ENCODE measurements around the gene SCGB1D1. TPM values are rescaled to one million over a fixed set of nuclear protein-coding genes. Genes with fewer than 3 reads are reported as not detected.

SCGB1D1 gene
- total RNA-seq, 1 experiment from 2014 or later: not detected

GRCh38 chr11:62186195-62186594 is 3.8 kb upstream of the SCGB1D1 start:
- no peak overlapping the region for H3K4me3 Mint-ChIP-seq

More at GRCh38 chr11:62186195-62186594, 3.8 kb upstream of the SCGB1D1 start:
- TF ChIP-seq ESRRA (CRISPR knock-in tag; IDR thresholded peaks at IDR 0.05; ENCODE audit: borderline replicate concordance): no peak
- no peak for TF ChIP-seq HMGXB4 (CRISPR knock-in tag; IDR thresholded peaks at IDR 0.05)
- TF ChIP-seq JAZF1 (CRISPR knock-in tag; IDR thresholded peaks at IDR 0.05): no peak
- no peak for TF ChIP-seq ETV6 (CRISPR knock-in tag; IDR thresholded peaks at IDR 0.05)
- no peak for TF ChIP-seq ZMAT4 (CRISPR knock-in tag; IDR thresholded peaks at IDR 0.05)
- TF ChIP-seq AR (CRISPR knock-in tag; IDR thresholded peaks at IDR 0.05): no peak
- no peak for TF ChIP-seq KAT7 (CRISPR knock-in tag; IDR thresholded peaks at IDR 0.05; ENCODE audit: borderline replicate concordance)
- TF ChIP-seq ZNF219 (CRISPR knock-in tag; IDR thresholded peaks at IDR 0.05; ENCODE audit: borderline replicate concordance): no peak
- TF ChIP-seq ATF2 (CRISPR knock-in tag; IDR thresholded peaks at IDR 0.05; ENCODE audit: borderline replicate concordance, low read depth): no peak
- no peak for TF ChIP-seq CDX4 (CRISPR knock-in tag; IDR thresholded peaks at IDR 0.05; ENCODE audit: borderline replicate concordance)
- no peak for TF ChIP-seq IRF2 (CRISPR knock-in tag; IDR thresholded peaks at IDR 0.05; ENCODE audit: borderline replicate concordance, low read depth)
- no peak for TF ChIP-seq ZBTB21 (CRISPR knock-in tag; IDR thresholded peaks at IDR 0.05; ENCODE audit: borderline replicate concordance)
- no peak for TF ChIP-seq ZNF121 (CRISPR knock-in tag; IDR thresholded peaks at IDR 0.05)
- TF ChIP-seq PRRX2 (CRISPR knock-in tag; IDR thresholded peaks at IDR 0.05): no peak
- TF ChIP-seq USF2 (CRISPR knock-in tag; IDR thresholded peaks at IDR 0.05): no peak
- TF ChIP-seq PREB (CRISPR knock-in tag; IDR thresholded peaks at IDR 0.05; ENCODE audit: borderline replicate concordance): no peak
- TF ChIP-seq ZNF396 (CRISPR knock-in tag; IDR thresholded peaks at IDR 0.05; ENCODE audit: borderline replicate concordance): no peak
- TF ChIP-seq ZNF671 (CRISPR knock-in tag; IDR thresholded peaks at IDR 0.05): no peak
- DNase-seq (ENCODE audit: low spot score) (no peak), ATAC-seq (no peak)
- Mint-ChIP-seq H3K27me3 (ENCODE audit: low read depth) (peaks cover 3% of the 10 kb centered on the region; the same call in 1 of the 2 replicates), H3K36me3 (no peaks in the 10 kb centered on the region), H3K27ac (no peak overlapping the region), H3K9me3 (peaks cover 9% of the 10 kb centered on the region), H3K4me1 (no peaks in the 10 kb centered on the region)
- POLR2A ChIA-PET: no interaction called here
- CTCF ChIA-PET: no interaction called here

All from WTC11 (cell line).